Measurements from ENCODE around the gene CRYBA4. TPM values are rescaled to one million over a fixed set of nuclear protein-coding genes. Genes with fewer than 3 reads are reported as not detected.

The CRYBA4 gene
- total RNA-seq, 1 donor from 2014 or later: not detected

DNA sequence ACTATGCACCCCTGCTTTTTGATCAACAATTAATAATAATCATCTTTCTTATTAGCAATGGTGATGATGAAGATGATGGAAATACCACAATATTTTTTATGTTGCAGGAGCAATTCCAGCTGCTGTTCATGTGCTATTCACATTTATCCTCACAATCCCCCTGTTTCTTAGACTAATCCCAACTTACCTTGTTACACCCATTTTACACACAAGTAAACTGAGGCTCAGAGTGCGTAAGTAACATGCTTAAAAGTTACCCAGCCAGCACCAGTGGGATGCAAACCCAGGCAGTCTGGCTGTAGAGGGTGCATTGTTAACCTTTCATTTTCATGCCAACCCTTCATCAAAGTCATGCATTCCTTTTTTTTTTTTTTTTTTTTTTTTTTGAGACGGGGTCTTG is 1.6 kb upstream of the CRYBA4 start:
- DNase-seq (ENCODE audit: low spot score): no peak

DNA sequence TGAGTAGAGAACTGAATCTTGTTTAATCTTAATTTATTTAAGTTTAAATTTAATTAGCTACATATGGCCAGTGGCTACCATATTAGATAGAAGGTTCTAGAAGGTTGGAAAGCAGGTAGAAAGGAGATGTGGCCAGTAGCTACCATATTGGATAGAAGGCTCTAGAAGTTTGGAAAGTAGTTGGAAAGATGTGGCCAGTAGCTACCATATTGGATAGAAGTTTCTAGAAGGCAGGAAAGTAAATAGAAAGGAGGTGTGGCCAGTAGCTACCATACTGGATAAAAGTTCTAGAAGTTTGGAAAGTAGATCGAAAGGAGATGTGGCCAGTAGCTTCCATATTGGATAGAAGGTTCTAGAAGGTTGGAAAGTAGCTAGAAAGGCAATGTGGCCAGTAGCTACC is 2.2 kb downstream of the CRYBA4 start:
- DNase-seq (ENCODE audit: low spot score): no peak

DNA sequence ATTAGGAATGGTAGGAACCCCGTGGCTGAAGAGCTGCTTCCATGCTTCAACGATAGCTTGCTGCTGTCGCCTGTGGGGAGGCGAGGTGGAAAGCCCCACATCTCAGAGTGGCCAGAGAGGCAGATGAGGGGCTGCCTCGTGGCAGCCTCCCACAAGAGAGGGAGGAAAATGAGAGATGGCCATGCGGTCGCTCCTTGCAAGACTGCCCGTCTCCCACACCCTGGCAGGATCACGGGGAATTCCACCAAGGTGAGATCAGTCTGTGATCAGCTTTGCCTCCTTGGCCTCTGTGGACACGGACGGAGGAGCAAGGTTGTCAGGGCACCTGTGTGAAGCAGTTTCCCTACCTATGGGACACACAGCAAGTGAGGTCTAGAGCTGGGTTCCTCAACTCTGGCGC is 3.0 kb downstream of the CRYBA4 start:
- peak; percentile 59 for DNase-seq (ENCODE audit: low spot score)

DNA sequence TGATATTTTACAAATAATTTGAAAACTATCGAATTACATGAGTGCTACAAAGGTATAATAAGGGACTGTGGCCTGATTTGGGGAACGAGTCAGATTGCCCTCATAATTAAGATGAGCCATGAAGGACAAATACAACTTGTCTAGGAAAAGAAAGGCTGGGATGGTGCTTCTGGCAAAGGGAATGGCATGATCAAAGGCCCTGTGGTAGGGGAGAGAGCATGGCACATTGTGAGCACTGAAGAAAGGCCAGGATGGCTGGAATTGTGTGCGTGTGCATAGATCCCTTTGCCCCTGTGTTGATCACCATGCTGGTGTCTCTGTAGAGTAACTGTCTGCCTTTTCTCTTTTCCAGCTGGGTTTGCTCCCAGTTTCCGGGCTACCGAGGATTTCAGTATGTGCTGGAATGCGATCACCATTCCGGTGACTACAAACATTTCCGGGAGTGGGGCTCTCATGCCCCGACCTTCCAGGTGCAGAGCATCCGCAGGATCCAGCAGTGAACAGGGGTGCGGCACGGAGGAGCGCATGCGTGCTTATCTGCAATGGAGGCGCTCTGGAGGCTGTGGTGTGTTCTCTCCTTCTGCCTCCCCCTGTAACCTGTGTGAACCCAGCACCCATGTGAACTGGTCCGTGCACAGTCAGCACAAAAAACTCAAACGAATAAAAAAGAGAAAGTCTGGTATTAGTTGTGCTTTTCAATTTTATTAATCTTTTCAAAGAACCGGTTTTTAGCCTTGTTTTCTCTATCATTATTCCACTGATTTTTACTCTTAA is 8.4 kb downstream of the CRYBA4 start:
- DNase-seq (ENCODE audit: low spot score): peak; percentile 53

DNA sequence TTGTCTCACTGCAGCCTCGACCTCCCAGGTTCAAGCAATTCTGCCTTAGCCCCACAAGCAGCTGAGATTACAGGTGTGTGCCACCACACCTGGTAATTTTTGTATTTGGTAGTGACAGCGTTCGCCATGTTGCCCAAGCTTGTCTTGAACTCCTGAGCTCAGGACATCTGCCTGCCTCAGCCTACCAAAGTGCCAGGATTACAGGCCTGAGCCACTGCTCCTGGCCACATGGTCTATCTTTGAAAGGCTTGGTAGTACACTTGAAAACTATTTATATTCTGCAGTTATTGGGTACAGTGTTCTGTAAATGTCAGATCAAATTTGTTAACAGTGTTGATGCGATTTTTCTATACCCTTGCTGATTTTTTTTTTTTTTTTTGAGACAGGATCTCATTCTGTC is 9.5 kb downstream of the CRYBA4 start:
- peak; percentile 43 for DNase-seq (ENCODE audit: low spot score)

DNA sequence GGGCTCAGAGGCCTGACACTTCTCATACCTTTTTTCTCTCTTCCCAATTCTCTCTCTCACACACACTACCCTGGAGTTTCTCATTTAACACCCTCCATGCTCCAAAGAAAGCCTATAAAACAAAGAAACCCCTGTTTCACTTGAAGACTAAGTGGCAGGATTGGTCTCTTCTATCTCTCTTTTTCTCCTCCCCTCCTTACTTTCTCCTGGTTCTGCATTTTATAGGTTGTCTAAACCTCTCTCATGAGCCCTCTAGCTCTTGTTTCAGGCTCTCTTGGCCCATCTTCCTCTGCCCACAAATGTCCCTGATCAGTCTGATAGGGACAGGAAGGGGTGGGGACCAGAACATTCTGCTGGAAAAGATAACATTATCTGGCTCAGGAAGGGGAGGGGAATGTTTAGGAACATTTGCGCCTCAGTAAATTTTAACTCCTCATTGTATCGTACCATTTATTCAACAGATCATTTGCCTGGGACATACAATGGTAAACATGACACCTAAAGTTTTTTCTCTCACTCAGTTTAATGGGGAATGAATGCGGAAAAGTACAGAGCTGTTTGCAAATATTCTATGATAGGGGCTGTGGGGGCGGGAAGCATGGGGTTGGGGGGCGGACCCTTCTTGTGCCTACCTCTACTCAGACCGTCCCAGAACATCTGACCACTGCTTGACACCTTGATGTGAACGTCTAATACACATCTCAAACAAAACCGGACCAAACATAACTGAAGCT is 10.8 kb downstream of the CRYBA4 start:
- DNase-seq (ENCODE audit: low spot score): no peak

DNA sequence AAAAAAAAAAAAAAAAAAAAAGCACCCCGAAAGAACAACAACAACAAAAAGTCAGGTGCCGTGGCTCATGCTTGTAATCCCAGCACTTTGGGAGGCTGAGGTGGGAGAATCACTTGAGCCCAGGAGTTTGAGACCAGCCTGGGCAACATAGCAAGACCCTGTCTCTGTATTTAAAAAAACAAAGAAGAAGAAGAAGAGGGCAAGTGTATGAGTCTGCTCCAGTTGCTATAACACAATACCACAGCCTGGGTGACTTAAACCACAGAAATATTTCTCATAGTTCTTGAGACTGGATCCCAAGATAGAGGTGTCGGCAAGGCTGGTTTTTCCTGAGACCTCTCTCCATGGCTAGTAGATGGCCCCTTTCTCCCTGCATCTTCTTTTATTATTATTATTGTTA is 12.4 kb downstream of the CRYBA4 start:
- no peak for DNase-seq (ENCODE audit: low spot score)

DNA sequence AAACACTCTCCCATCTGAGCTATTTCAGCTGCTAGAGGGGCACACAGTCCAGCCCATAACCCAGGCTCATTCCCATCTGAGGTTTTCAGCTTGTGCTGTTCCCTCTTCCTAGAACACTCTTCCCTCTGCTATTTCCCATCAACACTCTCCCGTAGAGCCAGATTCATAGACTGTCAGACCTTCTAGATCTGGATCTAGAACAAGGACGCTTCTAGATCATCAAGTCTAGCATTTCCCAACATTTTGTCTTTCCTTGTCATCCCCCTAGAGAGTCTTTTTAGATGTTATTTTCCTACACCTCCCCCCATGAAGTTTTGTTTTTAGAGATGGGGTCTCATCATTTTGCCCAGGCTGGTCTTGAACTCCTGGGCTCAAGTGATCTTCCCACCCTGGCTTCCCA is 13.4 kb downstream of the CRYBA4 start:
- no peak for DNase-seq (ENCODE audit: low spot score)

DNA sequence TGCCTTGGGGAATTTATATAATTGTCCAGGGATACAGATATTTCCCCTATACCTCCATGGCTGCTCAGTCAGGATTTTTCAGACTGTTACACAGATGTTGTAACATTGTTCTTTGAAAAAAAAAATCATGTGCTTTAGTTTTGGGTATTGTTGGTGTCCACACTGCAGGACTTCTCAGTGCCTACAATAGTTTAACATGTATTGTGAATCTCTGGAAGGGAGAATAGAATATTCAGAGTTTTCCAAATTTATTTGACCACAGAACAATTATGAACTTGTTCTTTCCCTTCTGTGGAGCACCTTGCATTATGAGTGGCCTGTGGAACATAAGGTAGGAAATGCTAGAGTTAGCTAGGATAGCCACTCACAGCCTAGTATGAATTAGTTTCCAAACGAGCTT is 14.5 kb downstream of the CRYBA4 start:
- no peak for DNase-seq (ENCODE audit: low spot score)

DNA sequence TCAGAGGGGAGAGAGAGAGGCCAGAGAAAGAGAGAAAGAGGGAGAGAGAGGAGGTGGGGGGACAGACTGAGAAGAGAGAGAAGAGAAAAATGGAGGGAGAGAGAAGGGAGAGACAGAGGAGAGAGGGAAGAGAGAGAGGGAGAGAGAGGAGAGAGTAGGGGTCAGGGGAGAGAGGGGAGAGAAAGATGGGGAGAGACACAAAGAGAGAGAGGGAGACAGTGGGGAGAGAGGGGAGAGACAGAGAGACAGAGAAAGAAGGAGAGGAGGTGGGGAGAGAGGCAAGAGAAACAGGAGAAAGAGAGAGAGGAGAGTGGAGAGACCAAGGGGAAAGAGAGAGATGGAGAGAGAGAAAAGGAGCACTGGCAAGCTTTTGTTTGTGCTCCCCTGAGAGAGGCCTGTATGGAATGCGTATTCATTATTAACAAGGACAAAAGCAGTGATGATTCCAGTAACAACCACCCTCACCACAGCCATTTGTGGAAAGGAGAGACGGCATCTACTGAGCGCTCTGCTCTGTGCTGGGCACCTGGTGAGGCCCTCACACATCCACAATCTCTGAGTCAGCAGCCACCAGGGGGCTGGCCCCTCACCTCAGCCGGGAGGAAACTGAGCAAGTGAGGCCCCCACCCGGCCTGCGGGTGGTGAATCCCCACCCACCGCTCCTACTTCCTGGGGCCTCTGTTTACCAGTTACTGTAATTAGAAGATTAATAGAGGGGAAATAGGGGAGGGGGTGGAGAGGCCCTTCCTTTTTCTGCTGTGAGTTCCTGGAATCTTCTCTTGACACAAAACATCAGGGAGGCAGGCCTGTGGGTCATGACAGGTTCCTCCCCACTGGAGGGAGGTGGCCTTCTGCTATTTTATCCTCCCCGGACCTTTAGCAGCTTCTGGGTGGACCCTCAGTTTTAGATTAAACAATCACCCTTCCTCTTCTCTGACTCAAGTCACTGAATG is 21.0 kb downstream of the CRYBA4 start:
- no peak for DNase-seq (ENCODE audit: low spot score)

DNA sequence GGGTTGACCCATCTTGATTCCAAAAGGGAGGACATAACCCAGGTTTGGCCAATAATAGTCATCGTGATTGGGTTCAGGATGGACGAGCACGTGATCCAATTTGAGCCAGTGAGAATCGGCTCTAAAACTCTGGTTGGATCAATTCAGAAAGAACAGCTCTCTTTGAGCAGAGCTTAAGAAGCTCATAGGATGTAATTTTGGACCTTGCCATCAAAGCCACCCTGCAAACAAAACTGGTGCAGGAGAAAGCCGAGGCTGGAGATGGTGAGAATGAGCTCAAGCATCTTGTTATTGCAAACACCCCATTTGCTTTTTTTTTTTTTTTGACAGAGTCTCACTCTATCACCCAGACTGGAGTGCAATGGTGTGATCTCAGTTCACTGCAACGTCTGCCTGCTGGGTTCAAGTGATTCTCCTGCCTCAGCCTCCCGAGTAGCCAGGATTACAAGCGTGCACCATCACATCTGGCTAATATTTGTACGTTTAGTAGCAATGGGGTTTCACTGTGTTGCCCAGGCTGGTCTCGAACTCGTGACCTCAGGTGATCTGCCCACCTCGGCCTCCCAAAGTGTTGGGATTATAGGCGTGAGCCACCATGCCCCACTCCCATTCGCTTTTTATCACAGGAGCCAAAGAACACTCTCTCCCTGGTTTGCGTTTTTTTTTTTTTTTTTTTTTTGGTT is 21.8 kb downstream of the CRYBA4 start:
- no peak for DNase-seq (ENCODE audit: low spot score)

DNA sequence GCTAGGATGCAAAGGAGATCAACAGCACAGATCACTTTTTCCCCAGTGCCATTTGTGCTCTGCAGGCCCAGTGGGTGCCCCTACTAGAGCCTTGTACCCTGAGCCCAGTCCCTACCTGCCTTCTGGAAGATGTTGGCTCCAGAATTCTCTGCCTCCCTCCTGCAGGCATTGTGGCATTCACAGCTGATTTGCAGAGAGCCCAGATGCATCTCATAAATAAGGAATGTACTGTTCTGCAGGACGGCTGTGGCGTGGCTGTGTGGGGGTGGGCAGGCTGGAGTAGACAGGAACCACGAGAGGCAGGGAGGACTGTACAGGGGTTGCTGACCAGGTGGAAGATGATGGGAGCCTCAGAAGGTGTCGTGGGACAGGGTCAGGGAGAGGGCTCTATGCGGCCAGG is 24.4 kb downstream of the CRYBA4 start:
- DNase-seq (ENCODE audit: low spot score): no peak

DNA sequence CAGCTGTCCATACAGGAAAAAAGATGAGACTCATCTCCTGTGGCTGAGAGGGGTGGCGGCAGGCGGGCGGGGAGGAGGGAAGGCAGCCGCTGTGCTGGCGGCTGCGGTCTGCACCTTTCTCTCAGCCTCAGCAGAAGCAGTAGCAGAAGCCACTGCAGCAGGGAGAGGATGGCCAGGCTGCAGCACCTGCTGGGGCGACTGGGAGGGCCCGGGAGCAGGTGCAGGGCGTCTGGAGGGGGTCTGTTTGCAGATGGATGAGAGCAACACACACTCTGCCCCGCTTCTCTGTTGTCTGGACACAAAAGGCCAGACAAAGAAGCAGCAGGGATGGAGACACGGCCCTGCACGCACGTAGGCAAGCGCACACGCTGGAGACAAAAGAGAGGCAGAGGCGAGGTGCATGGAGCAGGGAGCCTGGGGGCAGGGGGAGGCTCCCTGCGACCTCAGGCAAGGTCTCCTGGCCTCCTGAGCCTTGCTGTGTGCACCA is 26.3 kb downstream of the CRYBA4 start:
- DNase-seq (ENCODE audit: low spot score): no peak

DNA sequence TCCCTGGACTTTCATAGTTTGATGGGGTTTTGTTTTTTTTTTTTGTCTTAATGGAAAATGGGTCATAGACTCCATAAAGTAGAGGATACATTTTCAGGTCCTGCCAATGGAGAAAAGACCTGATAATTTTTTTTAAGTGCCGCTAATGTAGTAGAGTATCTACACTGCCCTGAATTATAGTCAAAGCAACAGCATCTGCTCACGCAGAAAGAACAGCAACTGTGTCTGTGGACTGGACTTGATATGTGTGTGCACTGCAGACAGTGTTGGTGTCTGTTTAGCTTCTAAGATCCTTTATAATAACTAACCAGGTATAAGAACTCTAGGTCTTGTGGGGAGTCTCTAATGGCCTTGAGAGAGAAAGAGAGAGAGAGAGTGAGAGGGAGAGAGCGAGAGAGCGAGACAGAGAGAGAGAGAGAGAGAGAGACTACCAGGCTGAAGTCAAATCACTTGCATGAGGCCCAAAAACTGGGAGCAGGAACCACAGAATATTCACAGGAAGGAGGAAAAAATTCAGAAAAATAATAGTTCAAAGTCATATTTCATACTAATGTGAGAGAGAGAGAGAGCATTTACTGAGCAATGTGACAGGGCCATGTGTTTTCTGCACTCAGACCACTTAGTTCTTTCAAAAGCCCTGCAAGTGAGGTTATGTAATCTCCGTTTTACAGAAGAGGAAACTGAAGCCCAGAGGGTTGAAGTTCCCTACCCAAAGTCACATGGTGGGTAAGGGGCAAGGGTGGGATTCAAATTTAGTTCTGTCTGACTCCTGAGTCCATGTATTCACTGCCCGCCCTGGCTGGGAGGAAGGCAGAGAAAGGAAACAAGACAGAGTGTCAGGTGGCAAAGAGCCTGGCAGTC is 27.0 kb downstream of the CRYBA4 start:
- no peak for DNase-seq (ENCODE audit: low spot score)

DNA sequence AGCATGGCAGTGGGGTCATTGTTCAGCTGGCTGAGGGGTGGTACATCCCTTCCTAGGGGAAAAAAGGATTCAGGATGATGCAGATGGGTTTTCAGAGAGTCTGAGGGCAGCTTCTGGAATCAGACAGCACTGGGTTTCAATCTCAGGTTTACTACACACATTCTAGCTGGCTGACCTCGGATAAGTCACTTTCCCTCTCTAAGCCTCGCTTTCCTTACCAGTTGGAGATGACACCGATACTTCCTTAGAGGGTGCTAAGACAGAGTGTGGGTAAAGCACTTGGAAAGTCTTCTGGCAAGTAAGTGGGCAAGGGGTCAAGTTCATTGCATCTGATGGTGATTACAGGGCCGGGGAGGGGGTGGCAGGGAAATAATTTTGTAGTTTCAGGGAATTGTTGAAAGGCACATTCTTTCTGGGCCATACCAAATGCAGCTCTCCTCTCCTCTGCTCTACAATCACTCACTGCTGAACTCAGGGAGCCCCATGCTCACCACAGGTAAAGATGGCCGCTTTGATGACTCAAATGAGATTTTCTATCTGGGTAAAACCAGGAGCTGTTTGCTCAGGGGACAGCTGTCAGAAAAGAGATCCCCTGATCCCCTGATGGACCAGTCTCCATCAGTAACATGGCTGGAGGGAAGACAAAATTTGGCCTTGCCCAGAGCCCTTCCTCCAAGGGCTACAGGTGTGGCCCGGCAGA is 29.1 kb downstream of the CRYBA4 start:
- no peak for DNase-seq (ENCODE audit: low spot score)

DNA sequence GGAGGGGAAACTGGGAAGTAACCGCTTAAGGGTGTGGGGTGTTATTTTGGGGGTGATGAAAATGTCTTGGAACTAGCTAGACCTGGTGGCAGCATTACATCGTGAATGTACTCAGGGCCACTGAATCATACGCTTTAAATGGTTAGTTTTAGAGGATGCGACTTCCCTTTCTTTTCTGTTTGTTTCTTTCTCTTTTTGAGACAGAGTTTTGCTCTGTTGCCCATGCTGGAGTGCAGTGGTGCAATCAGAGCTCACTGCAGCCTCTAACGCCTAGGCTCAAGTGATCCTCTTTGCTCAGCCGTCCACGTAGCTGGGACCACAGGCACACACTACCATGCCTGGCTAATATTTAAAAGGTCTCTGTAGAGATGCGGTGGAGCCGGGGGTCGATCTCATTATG is 30.1 kb downstream of the CRYBA4 start:
- DNase-seq (ENCODE audit: low spot score): no peak

DNA sequence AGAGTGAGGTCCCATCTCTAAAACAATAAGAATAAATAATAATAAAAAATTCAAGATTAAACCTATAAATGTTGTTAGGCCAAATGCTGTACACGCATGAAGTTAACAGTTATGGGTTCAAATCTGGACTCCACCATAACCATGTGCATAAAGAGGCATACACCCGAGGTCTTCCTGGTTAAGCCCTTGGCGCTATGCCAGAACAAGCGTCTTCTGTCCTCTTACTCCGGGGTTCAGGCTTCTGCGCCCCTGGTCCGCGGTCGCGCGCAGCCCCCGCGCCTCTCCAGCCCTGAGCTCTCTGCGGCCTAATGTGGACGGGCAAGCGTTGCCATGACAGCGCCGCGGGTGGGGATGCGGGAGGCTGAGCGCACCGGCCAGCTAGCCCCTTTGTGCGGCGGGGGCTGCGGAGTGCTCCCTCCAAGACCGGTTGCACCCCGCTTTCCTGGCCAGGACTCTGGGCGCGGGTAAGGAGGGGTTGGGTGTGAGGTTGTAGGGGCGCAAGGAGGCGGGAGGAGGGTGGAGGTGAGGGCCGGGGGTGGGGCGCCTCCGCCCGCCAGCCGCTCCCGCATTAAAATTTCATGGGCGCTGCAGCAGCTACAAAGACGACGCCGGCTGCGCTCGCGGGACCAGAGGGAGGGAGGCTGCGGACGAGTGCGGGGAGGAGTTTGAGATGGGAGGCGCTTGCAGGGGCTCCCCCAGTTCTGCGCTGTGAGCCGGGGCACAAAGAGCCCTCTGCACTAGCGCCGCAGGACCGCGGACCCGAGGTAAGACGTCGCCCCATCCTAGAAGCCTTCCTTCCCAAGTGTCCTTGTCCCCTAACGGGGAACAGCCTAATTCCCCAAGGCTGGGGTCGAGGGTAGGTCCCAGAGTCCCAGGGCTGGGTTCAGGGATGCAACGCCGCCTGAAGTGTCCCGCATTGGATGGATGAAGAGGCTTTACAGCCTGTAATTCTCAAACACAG is 35.4 kb downstream of the CRYBA4 start, which contains the start of gene MIAT:
Gene MIAT, plus strand, starts transcription at position 698 of the 961 bp plus-strand sequence.
- DNase-seq (ENCODE audit: low spot score): no peak

DNA sequence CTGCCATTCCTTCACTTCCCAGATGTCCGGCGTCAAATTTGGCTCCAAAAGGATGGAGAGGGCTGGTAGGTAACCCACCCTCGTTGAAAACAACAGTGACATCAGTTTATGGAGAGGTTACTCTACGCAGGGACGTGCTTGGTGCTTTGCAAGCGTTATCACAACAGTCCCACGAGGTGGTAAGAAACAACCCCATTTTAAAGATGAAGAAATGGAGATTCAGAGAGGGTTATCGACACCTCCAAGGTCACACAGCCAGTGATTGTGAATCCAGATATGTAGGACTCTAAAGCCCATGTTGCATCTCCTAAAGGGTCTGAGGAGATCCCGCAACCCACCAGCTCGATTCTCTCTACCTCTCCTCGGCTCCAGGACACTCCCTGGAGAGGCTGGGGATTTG is 36.4 kb downstream of the CRYBA4 start:
- DNase-seq (ENCODE audit: low spot score): no peak
